ENCODE measurements around the gene OR2G6.
"Not testable (repeated sequence)": the region's sequence is repeated elsewhere in the genome, so short reads cannot be mapped to it uniquely, and the experiment has no call there.

DNA sequence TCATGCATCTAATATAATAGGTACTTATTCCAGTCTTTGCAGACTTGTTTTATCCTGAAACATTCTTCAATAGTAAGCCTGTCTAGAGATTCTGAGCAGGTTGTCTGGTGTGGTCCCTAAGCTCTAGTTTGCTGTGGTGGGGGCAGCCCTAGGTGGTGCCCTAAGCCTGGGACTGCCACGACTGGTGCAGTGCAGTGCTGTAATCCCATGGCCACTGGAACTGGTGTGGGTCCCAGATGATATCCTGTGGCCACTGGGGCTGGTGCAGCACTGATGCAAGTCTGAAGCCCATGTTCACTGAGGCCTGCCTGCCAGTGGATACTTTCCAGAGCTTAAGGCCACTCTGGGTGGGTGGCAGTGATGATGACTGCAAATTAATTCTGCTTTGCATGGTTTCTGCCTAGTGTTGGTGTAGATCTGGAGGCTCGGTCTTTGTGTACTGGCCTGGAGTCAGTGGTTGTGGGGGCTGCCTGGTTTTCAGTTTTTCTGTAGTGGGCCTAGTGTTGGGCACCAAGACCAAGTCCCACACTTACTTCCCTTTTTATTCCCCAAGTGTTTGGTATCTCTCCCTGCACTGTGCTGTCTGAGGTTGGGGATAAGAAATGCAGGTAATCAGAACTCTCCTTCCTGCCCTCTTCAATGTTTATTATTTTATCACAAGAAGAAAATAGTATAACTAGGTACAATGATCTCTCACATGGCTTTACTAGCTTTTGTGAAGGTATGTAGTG, 7.4 kb upstream of the OR2G6 start:
- TF ChIP-seq, protein P1, sequence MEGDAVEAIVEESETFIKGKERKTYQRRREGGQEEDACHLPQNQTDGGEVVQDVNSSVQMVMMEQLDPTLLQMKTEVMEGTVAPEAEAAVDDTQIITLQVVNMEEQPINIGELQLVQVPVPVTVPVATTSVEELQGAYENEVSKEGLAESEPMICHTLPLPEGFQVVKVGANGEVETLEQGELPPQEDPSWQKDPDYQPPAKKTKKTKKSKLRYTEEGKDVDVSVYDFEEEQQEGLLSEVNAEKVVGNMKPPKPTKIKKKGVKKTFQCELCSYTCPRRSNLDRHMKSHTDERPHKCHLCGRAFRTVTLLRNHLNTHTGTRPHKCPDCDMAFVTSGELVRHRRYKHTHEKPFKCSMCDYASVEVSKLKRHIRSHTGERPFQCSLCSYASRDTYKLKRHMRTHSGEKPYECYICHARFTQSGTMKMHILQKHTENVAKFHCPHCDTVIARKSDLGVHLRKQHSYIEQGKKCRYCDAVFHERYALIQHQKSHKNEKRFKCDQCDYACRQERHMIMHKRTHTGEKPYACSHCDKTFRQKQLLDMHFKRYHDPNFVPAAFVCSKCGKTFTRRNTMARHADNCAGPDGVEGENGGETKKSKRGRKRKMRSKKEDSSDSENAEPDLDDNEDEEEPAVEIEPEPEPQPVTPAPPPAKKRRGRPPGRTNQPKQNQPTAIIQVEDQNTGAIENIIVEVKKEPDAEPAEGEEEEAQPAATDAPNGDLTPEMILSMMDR (IDR thresholded peaks at IDR 0.05) = not testable (repeated sequence)
- not testable (repeated sequence) for TF ChIP-seq POLR2A (IDR thresholded peaks at IDR 0.05)
